ENCODE results near the gene MAST3. TPM values are rescaled to one million over a fixed set of nuclear protein-coding genes. Genes with fewer than 3 reads are reported as not detected.

The MAST3 gene
- total and polyA plus RNA-seq, 2 of the 13 experiments (the other 11 are each of a cell fraction or from before 2014, with no cell fraction given) = 4.1 to 4.6 TPM

GRCh38 chr19:18152817-18153555 lies 55.4 kb downstream of the MAST3 start, which contains the start of gene PIK3R2 (continued):
- TF ChIP-seq ZBED4 (CRISPR knock-in tag; IDR thresholded peaks at IDR 0.05; ENCODE audit: borderline replicate concordance) (peak; percentile 90; the same call in 1 of the 2 replicates), MAFF (IDR thresholded peaks at IDR 0.05; ENCODE audit: low read depth, low read length) (no peak), ZNF292 (CRISPR knock-in tag; IDR thresholded peaks at IDR 0.05; ENCODE audit: borderline replicate concordance, low read depth) (no peak), PAX8 (CRISPR knock-in tag; IDR thresholded peaks at IDR 0.05; ENCODE audit: borderline replicate concordance) (no peak), CBX1 (IDR thresholded peaks at IDR 0.05; ENCODE audit: low read depth) (no peak), ATRX (CRISPR knock-in tag; IDR thresholded peaks at IDR 0.05; ENCODE audit: borderline replicate concordance) (no peak), HMGA1 (CRISPR knock-in tag; conservative IDR thresholded peaks at IDR 0.05) (no peak), MAX (IDR thresholded peaks at IDR 0.05) (peak; percentile 78), FOXC1 (CRISPR knock-in tag; IDR thresholded peaks at IDR 0.05; ENCODE audit: borderline replicate concordance) (no peak), SAP130 (CRISPR knock-in tag; IDR thresholded peaks at IDR 0.05; ENCODE audit: low read depth) (peak; percentile 70), PATZ1 (CRISPR knock-in tag; IDR thresholded peaks at IDR 0.05) (peak; percentile 71), TERF1 (CRISPR knock-in tag; IDR thresholded peaks at IDR 0.05) (no peak), MAFK (conservative IDR thresholded peaks at IDR 0.05 in 1 of 2, IDR thresholded peaks at IDR 0.05 in 1 of 2; ENCODE audit: low read length in 2 of 2) (no peak), ZNF549 (CRISPR knock-in tag; IDR thresholded peaks at IDR 0.05) (no peak), ZBTB2 (CRISPR knock-in tag; IDR thresholded peaks at IDR 0.05; ENCODE audit: low read depth) (peak; percentile 84), RFXANK (CRISPR knock-in tag; IDR thresholded peaks at IDR 0.05) (no peak), PRDM15 (CRISPR knock-in tag; IDR thresholded peaks at IDR 0.05) (no peak)

Data from HepG2 (cell line).